ENCODE data around the gene PLEKHA1.

PLEKHA1 gene

DNA sequence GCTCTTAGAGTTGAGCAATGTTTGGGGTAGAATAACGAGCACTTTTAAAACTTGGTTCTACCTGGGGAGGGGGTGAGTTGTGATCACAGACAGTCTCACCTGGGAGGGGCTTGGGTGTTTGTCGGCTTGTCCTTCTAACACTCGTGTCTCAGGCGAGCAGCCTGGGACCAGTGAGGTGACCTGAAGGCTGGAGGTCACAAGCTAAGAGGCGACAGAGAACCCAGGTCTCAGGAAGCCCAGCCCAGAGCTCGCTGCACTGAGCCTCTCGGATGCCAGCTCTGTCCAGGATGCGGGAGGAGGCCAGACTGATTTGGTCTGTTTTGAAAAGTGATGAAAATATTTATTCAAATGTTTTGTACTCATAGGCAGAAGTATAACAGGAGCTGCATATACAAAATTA is 98.6 kb downstream of the PLEKHA1 start:
- Histone ChIP-seq H3K9me3 (ENCODE audit: severe bottlenecking) (no peaks in the 10 kb centered on the region), H3K4me1 (ENCODE audit: insufficient read depth, poor library complexity, severe bottlenecking) (peaks cover 53% of the 10 kb centered on the region), H3K36me3 (ENCODE audit: low read depth) (peaks cover 7% of the 10 kb centered on the region), H3K27me3 (ENCODE audit: insufficient read depth, poor library complexity, severe bottlenecking) (no peaks in the 10 kb centered on the region), H3K4me3 (ENCODE audit: severe bottlenecking) (no peak overlapping the region), H3K27ac (ENCODE audit: poor library complexity, severe bottlenecking) (no peak overlapping the region)
- ATAC-seq (ENCODE audit: low read depth) (no peak), DNase-seq (ENCODE audit: low spot score) (no peak)
- TF ChIP-seq, protein P1, sequence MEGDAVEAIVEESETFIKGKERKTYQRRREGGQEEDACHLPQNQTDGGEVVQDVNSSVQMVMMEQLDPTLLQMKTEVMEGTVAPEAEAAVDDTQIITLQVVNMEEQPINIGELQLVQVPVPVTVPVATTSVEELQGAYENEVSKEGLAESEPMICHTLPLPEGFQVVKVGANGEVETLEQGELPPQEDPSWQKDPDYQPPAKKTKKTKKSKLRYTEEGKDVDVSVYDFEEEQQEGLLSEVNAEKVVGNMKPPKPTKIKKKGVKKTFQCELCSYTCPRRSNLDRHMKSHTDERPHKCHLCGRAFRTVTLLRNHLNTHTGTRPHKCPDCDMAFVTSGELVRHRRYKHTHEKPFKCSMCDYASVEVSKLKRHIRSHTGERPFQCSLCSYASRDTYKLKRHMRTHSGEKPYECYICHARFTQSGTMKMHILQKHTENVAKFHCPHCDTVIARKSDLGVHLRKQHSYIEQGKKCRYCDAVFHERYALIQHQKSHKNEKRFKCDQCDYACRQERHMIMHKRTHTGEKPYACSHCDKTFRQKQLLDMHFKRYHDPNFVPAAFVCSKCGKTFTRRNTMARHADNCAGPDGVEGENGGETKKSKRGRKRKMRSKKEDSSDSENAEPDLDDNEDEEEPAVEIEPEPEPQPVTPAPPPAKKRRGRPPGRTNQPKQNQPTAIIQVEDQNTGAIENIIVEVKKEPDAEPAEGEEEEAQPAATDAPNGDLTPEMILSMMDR (IDR thresholded peaks at IDR 0.05; ENCODE audit: poor library complexity, severe bottlenecking) = no peak

DNA sequence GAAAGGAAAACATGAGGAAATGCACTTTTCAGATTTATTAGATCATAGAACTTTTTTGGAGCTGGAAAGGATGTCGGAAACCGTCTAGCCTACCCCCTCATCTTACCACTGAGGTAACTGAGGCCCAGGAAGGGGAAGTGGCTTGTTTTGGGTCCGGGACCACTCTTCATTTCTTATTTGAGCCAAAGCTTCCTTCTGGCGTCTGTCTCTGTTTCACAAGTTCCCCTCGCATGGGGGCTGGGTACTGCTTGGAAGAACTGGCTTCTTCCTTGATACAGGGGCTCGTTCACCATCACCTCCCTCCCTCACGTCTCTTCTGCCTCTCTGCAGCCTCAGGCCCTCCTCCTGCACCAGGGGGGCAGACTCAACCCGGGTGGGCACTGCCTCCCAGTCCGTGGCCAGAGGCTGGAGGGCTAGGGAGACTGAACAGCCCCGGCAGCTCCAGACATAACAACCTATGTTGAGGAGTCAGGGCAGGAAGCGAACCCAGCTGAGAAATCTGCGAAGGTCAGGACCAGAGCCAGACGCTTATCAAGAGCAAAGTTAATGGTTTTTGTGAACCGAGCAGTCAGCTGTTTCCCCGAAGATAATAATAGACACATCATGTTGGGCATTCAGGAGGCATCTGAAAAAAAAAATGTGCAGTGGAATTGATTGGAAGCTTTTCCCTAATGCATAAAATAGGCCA is 99.8 kb downstream of the PLEKHA1 start:
- Histone ChIP-seq H3K36me3 (ENCODE audit: low read depth) (0 out of 2 replicates have a peak, but pooled peaks cover 6% of the 10 kb centered on the region), H3K27ac (ENCODE audit: poor library complexity, severe bottlenecking) (no peak overlapping the region), H3K9me3 (ENCODE audit: severe bottlenecking) (no peaks in the 10 kb centered on the region), H3K4me1 (ENCODE audit: insufficient read depth, poor library complexity, severe bottlenecking) (peaks cover 43% of the 10 kb centered on the region), H3K27me3 (ENCODE audit: insufficient read depth, poor library complexity, severe bottlenecking) (no peaks in the 10 kb centered on the region), H3K4me3 (ENCODE audit: severe bottlenecking) (no peak overlapping the region)
- ATAC-seq (ENCODE audit: low read depth) (no peak), DNase-seq (ENCODE audit: low spot score) (no peak)
- TF ChIP-seq, protein P1 (IDR thresholded peaks at IDR 0.05; ENCODE audit: poor library complexity, severe bottlenecking) = no peak

DNA sequence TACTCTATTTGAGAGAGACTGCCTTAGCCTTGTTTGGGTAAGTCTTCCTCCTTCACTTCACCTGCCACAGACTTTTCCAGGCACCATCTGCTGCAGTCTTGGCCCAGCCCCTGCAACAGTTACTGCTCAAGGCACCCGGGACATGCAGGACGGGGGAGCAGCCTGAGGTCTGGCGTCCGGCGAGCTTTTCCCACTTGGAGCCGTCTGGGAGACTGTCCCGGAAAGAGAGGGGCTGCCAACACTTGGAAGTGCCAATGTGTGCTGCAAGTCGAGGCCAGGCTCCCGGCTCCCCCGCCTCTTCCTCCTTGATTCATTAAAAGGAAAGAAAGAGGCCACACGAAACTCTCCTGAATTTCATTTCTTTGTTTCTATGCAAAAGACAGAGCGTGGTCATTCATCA is 100.6 kb downstream of the PLEKHA1 start:
- H3K4me3 ChIP-seq (ENCODE audit: severe bottlenecking) = no peak overlapping the region
- DNase-seq (ENCODE audit: low spot score) = no peak
- 0 out of 2 replicates have a peak, but pooled peaks cover 6% of the 10 kb centered on the region for H3K36me3 ChIP-seq (ENCODE audit: low read depth)
- no peaks in the 10 kb centered on the region for H3K27me3 ChIP-seq (ENCODE audit: insufficient read depth, poor library complexity, severe bottlenecking)
- TF ChIP-seq, protein P1 (IDR thresholded peaks at IDR 0.05; ENCODE audit: poor library complexity, severe bottlenecking) = no peak
- no peak for ATAC-seq (ENCODE audit: low read depth)
- H3K4me1 ChIP-seq (ENCODE audit: insufficient read depth, poor library complexity, severe bottlenecking) = peaks cover 35% of the 10 kb centered on the region
- no peaks in the 10 kb centered on the region for H3K9me3 ChIP-seq (ENCODE audit: severe bottlenecking)
- peak overlapping the region; percentile 53 for H3K27ac ChIP-seq (ENCODE audit: poor library complexity, severe bottlenecking)

DNA sequence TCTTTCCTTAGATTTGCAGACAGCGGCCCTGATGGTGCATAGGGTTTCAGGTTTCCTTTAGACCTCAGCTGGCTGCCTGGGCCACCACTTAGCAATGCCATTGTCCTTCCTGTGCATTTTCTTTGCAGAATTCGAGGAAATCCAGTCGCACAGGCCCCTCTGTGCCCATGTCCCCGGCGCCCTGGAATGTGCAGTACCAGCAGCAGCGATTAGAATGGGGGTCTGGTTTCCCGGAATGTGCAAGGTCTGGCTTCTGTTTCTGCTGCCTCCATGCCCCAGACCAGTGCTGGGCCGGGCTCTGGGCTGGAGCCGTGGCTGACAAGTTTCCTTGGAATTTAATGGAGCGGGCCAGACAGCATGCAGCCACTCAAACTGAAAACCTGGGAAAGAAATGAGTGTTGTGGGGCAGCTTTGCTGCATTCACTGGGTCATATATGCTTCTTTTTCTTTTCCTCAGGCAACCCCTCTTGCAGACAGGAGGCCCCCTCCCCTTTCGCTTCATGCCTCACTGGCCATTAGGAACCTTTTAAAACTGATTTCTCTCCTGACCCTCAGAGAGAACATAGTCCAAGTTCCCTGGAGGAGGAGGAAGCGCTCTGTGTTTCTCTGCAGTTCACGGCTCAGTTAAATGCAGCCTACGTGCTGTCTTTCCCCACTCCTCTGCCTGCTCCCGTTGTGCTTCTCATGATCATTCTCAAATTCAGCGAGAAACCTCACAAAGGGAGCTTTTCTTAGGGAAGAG is 101.3 kb downstream of the PLEKHA1 start:
- H3K4me3 ChIP-seq (ENCODE audit: severe bottlenecking) = no peak overlapping the region
- peak overlapping the region; percentile 53 for H3K27ac ChIP-seq (ENCODE audit: poor library complexity, severe bottlenecking)
- H3K36me3 ChIP-seq (ENCODE audit: low read depth) = 0 out of 2 replicates have a peak, but pooled peaks cover 6% of the 10 kb centered on the region
- no peaks in the 10 kb centered on the region for H3K27me3 ChIP-seq (ENCODE audit: insufficient read depth, poor library complexity, severe bottlenecking)
- DNase-seq (ENCODE audit: low spot score) (no peak), ATAC-seq (ENCODE audit: low read depth) (peak; percentile 39; the same call in 2 of the 3 replicates)
- H3K4me1 ChIP-seq (ENCODE audit: insufficient read depth, poor library complexity, severe bottlenecking) = peaks cover 32% of the 10 kb centered on the region
- H3K9me3 ChIP-seq (ENCODE audit: severe bottlenecking) = no peaks in the 10 kb centered on the region
- TF ChIP-seq, protein P1 (IDR thresholded peaks at IDR 0.05; ENCODE audit: poor library complexity, severe bottlenecking) = no peak

All from RWPE2 (cell line).